SJCRH30 (cell line): ENCODE data around the gene GBF1. TPM values are rescaled to one million over a fixed set of nuclear protein-coding genes. Genes with fewer than 3 reads are reported as not detected.
"Not testable (repeated sequence)": the region's sequence is repeated elsewhere in the genome, so short reads cannot be mapped to it uniquely, and the experiment has no call there.

ENCODE experiments used
- DNase-seq, 2 experiments: peaks; one replicate each; pipeline ENCODE4 v3.0.0-alpha.2; 2015 to 2020
- H3K27ac ChIP-seq: fragments of 250-450 bp; sonication (Bioruptor Pico); 2 replicates; pipeline ENCODE4 v1.5.1; 2020; ENCODE audit warnings: mild to moderate bottlenecking, moderate library complexity
- H3K27me3 ChIP-seq: fragments of 250-450 bp; sonication (Bioruptor Pico); 2 replicates; pipeline ENCODE4 v1.5.1; 2020; ENCODE audit warnings: mild to moderate bottlenecking, moderate library complexity
- H3K36me3 ChIP-seq: fragments of 250-450 bp; sonication (Bioruptor Pico); 2 replicates; pipeline ENCODE4 v1.5.1; 2020; ENCODE audit warnings: mild to moderate bottlenecking, moderate library complexity
- H3K4me1 ChIP-seq: fragments of 250-450 bp; sonication (Bioruptor Pico); 2 replicates; pipeline ENCODE4 v1.5.1; 2020; ENCODE audit warnings: mild to moderate bottlenecking, moderate library complexity
- H3K4me3 ChIP-seq: fragments of 250-450 bp; sonication (Bioruptor Pico); 2 replicates; pipeline ENCODE4 v1.5.1; 2020; ENCODE audit warnings: mild to moderate bottlenecking, moderate library complexity
- H3K9me3 ChIP-seq: fragments of 250-450 bp; sonication (Bioruptor Pico); replicated peaks from 2 replicates; pipeline ENCODE4 v1.5.1; 2020; ENCODE audit warnings: mild to moderate bottlenecking, moderate library complexity
- total RNA-seq: library from RNA; depleted of rRNA; stranded (reverse); fragments of >200 nt; shearing (Covaris generic); gene quantifications from 2 replicates; pipeline ENCODE4 v1.2.3, GENCODE V29; 2014

The GBF1 gene
- total RNA-seq, 1 experiment from 2014 or later: 131 TPM

DNA sequence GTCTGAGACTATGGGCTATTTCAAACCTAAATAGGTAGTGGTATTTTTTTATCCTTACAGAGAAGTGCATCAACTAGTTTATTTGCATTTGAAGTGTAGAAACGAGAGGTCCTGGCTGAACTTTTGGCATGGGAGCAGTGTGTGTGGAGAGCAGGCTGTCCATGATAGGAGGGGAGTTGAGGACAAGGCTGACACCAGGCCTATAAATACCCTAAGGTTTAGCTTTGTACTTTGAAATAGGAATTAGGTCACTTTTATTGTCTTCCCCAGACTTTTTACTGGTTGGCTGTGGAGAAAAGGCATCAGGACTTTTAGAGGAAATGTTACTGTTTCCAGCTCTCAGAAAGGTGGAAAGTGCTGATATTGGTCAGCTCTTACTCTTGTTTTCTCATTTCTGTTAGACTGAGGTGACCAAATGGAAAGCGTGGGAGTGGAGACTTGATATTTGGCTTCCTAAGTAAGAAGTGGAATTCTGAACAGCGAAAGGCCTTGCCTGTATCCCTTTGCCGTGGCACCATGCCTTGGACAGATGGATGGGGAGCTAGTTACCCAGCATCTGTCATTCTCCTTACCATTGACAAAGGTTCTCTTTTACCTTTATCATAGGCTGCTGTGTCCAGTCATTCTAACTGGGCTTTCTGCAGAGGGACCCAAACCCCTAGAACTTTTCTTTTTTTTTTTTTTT lies 46.0 kb downstream of the GBF1 start:
- no peak for DNase-seq
- peaks cover 24% of the 10 kb centered on the region for H3K36me3 ChIP-seq
- no peaks in the 10 kb centered on the region for H3K9me3 ChIP-seq
- peaks cover 23% of the 10 kb centered on the region for H3K4me1 ChIP-seq
- no peak overlapping the region for H3K27ac ChIP-seq
- no peaks in the 10 kb centered on the region for H3K27me3 ChIP-seq
- H3K4me3 ChIP-seq: no peak overlapping the region

DNA sequence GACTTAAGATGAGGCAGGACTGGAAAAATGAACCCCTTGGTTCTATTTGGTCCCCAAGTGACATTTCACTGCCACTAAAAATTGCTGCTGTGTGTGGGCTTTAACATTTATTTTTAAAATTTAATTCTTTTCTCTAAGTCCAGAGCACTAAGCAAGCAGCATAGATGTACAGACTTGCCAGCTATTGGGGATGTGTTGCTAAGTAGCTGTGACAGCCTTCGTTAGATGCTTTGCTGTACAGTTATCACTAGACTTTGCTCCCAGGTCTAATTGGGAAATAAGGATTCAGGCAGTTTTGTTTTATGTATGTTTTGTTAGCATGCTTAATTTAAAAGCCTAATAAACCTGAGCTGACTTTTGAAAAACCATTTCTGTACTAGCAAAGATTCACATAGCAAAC lies 51.8 kb downstream of the GBF1 start:
- Histone ChIP-seq H3K4me1 (peaks cover 13% of the 10 kb centered on the region), H3K36me3 (peaks cover 21% of the 10 kb centered on the region), H3K9me3 (peaks cover 7% of the 10 kb centered on the region; the same call in 1 of the 2 replicates), H3K27me3 (no peaks in the 10 kb centered on the region), H3K27ac (no peak overlapping the region), H3K4me3 (no peak overlapping the region)
- DNase-seq: no peak

DNA sequence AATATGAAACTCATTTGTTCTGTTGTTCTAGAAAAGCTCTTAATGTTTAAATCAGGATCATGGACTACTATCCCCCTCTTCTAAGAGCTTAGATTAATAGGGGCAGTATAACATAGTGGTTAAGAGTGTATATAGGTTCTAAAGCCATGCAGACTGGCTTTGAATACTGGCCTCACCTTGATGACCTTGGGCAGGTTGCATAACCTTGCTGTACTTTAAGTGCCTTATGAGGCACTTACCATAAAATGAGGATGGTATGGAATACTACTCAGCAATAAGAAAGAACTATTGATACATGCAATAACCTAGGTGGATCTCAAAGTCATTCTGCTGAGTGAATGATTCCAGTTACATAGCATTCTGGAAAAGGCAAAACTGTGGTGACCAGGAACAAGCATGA lies 53.6 kb downstream of the GBF1 start:
- Histone ChIP-seq H3K9me3 (peaks cover 13% of the 10 kb centered on the region; the same call in 1 of the 2 replicates), H3K4me3 (no peak overlapping the region), H3K4me1 (peaks cover 13% of the 10 kb centered on the region), H3K36me3 (peaks cover 33% of the 10 kb centered on the region), H3K27me3 (no peaks in the 10 kb centered on the region), H3K27ac (no peak overlapping the region)
- DNase-seq: no peak

DNA sequence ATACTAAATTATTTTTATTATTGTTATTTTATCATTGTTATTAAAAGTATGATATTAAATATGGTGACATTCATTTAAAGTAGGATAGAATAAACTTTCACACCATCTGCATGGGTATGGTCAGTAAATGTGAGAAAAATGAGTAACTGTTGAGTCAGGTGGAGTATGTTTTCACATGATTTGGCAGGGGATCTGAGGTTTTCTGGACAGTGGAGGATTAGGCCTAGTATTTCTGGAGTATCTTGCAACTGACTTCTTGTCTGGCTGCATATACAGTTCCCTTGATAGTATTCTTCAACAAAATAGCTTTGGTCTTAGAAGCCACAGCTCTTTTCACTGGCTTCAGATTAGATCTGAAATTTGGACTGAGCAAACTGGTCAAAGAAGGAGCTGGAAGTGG lies 54.5 kb downstream of the GBF1 start:
- Histone ChIP-seq H3K27ac (peak overlapping the region; percentile 8; the same call in 1 of the 2 replicates), H3K36me3 (peaks cover 33% of the 10 kb centered on the region), H3K4me1 (peaks cover 10% of the 10 kb centered on the region; the same call in 1 of the 2 replicates), H3K9me3 (peaks cover 13% of the 10 kb centered on the region; the same call in 1 of the 2 replicates), H3K27me3 (no peaks in the 10 kb centered on the region), H3K4me3 (no peak overlapping the region)
- no peak for DNase-seq

DNA sequence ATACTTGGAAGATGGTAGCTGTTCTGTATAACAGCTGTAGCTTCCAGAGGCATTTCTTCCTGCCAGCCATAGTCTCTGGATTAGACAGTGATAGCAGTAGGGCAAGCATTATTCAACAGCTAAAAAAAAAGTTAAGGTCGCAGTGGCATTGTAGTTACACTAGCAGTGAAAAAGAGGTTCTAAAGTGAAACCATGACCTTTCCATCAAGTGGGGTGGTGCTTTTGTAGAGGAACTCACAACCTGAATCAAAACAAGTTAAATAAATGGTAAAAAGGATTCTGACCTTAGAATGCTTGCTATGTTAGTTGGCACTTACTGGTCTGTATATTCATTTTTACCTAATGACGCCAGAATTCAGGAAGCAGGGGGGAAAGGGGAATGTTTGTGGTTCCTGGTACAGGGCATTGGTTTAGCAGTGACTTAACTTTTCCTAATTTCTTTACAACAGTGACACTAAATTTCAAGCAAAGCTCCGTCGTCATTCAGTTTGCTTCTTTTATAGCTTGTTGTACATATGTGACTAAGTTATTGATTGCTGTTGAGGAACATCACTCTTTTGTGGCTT lies 55.0 kb downstream of the GBF1 start:
- no peak for DNase-seq
- no peak overlapping the region for H3K4me3 ChIP-seq

DNA sequence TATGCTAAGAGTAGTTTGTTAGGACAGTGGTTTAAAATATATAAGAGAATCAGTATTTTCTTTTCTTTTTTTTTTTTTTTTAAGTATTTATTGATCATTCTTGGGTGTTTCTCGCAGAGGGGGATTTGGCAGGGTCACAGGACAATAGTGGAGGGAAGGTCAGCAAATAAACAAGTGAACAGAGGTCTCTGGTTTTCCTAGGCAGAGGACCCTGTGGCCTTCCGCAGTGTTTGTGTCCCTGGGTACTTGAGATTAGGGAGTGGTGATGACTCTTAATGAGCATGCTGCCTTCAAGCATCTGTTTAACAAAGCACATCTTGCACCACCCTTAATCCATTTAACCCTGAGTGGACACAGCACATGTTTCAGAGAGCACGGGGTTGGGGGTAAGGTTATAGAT lies 55.6 kb downstream of the GBF1 start:
- peaks cover 13% of the 10 kb centered on the region; the same call in 1 of the 2 replicates for H3K9me3 ChIP-seq
- not testable (repeated sequence) for H3K4me3 ChIP-seq, H3K27ac ChIP-seq, H3K27me3 ChIP-seq, H3K4me1 ChIP-seq, DNase-seq
- peaks cover 33% of the 10 kb centered on the region for H3K36me3 ChIP-seq

More for the DNA sequence above, 55.0 kb downstream of the GBF1 start:
- H3K36me3 ChIP-seq: peaks cover 30% of the 10 kb centered on the region
- peaks cover 13% of the 10 kb centered on the region; the same call in 1 of the 2 replicates for H3K9me3 ChIP-seq
- peaks cover 10% of the 10 kb centered on the region; the same call in 1 of the 2 replicates for H3K4me1 ChIP-seq
- peak overlapping the region; percentile 8; the same call in 1 of the 2 replicates for H3K27ac ChIP-seq
- no peaks in the 10 kb centered on the region for H3K27me3 ChIP-seq

DNA sequence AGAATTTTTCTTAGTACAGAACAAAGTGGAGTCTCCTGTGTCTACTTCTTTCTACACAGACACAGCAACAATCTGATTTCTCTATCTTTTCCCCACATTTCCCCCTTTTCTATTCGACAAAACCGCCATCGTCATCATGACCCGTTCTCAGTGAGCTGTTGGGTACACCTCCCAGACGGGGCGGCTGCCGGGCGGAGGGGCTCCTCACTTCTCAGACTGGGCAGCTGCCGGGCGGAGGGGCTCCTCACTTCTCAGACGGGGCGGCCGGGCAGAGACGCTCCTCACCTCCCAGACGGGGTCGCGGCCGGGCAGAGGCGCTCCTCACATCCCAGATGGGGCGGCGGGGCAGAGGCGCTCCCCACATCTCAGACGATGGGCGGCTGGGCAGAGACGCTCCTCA lies 56.0 kb downstream of the GBF1 start:
- Histone ChIP-seq H3K9me3 (peaks cover 13% of the 10 kb centered on the region; the same call in 1 of the 2 replicates), H3K36me3 (peaks cover 36% of the 10 kb centered on the region)
- not testable (repeated sequence) for H3K4me1 ChIP-seq, H3K27ac ChIP-seq, H3K4me3 ChIP-seq, H3K27me3 ChIP-seq, DNase-seq

DNA sequence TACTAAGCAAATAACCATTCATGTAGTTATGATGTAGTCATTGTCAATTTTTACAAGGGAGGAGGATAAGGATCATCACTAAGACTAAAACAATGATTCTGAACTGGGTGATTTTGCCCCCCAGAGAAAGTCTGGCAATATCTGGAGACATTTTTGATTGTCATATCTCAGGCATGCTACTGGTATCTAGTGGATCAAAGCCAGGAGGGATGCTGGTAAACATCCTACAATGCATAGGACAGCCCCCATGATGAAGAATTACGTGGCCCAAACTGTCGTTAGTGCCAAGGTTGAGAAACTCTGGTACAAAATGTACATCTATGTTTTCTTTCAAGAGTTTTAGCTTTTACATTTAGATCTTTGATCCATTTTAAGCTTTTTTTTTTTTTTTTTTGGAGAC lies 57.3 kb downstream of the GBF1 start:
- Histone ChIP-seq H3K27me3 (no peaks in the 10 kb centered on the region), H3K36me3 (peaks cover 39% of the 10 kb centered on the region), H3K4me3 (no peak overlapping the region), H3K27ac (no peak overlapping the region), H3K9me3 (peaks cover 13% of the 10 kb centered on the region; the same call in 1 of the 2 replicates), H3K4me1 (peaks cover 10% of the 10 kb centered on the region; the same call in 1 of the 2 replicates)
- no peak for DNase-seq

DNA sequence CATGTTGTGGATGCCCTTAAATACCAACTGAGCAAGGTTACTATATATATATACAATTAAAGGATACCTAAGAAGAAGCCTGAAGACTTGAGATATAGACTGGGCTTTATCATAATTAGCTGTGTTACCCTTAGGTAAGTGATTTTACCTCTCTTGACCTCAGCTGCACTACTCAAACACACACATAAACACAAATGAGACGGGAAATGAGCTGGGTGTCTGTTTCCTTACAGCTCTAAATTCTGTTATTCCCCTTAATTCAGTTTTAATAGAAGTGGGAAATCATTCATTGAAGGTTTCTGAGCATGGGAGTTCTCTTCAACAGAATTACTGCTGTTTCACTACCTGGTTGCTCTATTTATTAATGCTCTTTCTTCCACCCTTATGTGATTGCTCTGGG lies 60.7 kb downstream of the GBF1 start:
- Histone ChIP-seq H3K4me1 (peaks cover 22% of the 10 kb centered on the region), H3K4me3 (no peak overlapping the region), H3K27ac (no peak overlapping the region), H3K9me3 (peaks cover 9% of the 10 kb centered on the region; the same call in 1 of the 2 replicates), H3K36me3 (peaks cover 34% of the 10 kb centered on the region), H3K27me3 (no peaks in the 10 kb centered on the region)
- no peak for DNase-seq

DNA sequence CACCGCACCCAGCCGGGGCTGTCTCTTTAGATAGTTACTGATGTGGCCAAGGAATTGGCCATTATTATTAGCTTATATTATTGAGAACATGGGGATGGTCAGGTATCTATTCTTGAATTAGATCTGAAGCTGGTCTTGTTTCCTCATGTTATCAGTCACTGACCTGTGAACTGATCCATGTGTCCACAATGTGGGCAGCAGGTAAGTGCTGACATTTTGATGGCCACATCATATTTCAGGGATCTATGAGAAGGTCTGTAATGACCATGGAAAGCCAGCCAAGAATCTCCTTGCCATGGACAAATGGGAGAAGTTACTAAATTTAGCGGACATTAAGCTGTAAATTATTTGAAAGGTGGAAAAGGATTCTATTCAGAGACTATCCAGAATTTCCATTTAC lies 61.4 kb downstream of the GBF1 start:
- Histone ChIP-seq H3K4me1 (peaks cover 29% of the 10 kb centered on the region), H3K36me3 (peaks cover 34% of the 10 kb centered on the region), H3K4me3 (no peak overlapping the region), H3K9me3 (peaks cover 9% of the 10 kb centered on the region; the same call in 1 of the 2 replicates), H3K27me3 (no peaks in the 10 kb centered on the region), H3K27ac (no peak overlapping the region)
- DNase-seq: no peak

DNA sequence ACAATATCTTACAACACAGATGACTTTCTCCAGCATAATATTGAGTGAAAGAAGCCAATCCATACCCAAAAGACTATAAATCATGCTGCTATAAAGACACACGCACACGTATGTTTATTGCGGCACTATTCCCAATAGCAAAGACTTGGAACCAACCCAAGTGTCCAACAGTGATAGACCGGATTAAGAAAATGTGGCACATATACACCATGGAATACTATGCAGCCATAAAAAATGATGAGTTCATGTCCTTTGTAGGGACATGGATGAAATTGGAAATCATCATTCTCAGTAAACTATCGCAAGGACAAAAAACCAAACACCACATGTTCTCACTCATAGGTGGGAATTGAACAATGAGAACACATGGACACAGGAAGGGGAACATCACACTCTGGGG lies 63.0 kb downstream of the GBF1 start:
- peaks cover 43% of the 10 kb centered on the region for H3K4me1 ChIP-seq
- H3K27ac ChIP-seq, H3K9me3 ChIP-seq, DNase-seq, H3K4me3 ChIP-seq, H3K27me3 ChIP-seq: not testable (repeated sequence)
- H3K36me3 ChIP-seq: peaks cover 24% of the 10 kb centered on the region

DNA sequence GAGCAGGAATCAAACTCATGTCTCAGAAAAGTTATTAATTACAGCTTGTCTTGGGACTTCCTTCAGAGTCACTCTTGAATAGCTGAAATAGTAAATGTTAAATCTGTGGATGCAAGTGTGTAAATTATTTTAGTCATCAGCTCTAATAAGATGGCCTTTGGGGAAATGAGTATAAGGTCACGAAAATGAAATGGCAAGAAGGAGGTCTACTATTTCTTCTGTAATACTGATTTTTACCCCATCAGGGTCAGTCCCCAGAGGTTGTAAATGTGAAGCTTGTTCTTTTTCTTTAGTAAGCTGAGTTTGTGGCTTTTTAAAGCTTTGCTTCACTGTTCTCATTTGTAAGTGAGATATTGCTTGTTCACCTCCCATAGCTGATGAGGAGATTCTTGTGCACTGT lies 63.9 kb downstream of the GBF1 start:
- Histone ChIP-seq H3K4me3 (no peak overlapping the region), H3K4me1 (peaks cover 48% of the 10 kb centered on the region), H3K9me3 (no peaks in the 10 kb centered on the region), H3K36me3 (peaks cover 19% of the 10 kb centered on the region), H3K27me3 (no peaks in the 10 kb centered on the region), H3K27ac (peak overlapping the region; percentile 54)
- no peak for DNase-seq

DNA sequence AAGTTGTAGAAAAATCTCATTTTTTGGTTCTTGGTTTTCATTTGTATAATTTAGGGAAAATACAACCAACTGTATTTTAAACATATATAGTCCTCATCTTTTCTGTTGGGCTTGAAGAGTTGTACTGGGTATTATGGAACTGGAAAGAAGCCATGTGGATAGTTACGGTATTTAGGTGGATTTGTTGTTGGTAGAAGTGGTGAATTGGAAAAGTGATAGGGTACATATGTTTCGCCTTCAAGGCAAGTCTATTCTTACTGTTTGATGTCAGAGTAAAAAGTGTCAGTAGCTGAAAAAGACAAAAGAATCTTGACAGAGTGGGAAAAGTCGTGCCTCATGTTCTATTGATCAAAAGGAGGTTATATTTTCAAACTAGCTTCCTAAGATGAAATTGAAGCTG lies 64.6 kb downstream of the GBF1 start:
- H3K27ac ChIP-seq: peak overlapping the region; percentile 54

DNA sequence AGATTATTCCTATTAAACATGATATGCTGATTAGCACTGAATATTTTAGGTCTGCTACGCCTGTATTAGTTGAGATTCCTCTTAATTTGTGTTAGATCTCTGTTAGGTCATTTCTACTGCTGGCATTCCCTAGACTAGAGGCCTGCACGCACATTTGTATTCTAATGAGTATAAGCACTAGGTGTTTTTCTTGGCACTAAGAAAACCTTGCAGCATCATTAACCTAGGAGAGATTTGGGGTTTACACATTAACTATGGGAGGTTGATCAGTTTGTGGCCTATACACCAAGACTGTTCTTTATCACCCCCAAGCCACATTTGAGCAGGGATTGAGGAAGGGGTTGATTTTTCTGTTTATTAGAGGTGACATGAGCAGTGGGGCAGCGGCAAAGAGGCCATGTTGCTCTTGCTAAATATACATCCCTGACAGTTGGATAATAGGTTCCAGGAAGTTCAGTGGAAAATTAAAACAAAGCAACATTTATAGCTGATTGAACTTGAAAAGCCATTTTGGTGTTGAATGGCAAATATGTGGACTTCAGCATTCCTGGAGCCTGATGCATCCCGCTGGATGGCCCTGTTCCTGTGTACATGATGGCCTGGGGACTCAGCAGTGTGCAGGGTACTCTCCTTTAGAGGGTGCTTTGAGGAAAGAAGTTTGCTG lies 65.2 kb downstream of the GBF1 start:
- DNase-seq: peak; percentile 68 to 75

More for the DNA sequence above, 64.6 kb downstream of the GBF1 start:
- no peaks in the 10 kb centered on the region for H3K27me3 ChIP-seq
- peak in 1 of 2 experiments; percentile 67 for DNase-seq
- H3K4me1 ChIP-seq: peaks cover 48% of the 10 kb centered on the region
- H3K4me3 ChIP-seq: no peak overlapping the region
- H3K36me3 ChIP-seq: peaks cover 25% of the 10 kb centered on the region
- H3K9me3 ChIP-seq: no peaks in the 10 kb centered on the region

DNA sequence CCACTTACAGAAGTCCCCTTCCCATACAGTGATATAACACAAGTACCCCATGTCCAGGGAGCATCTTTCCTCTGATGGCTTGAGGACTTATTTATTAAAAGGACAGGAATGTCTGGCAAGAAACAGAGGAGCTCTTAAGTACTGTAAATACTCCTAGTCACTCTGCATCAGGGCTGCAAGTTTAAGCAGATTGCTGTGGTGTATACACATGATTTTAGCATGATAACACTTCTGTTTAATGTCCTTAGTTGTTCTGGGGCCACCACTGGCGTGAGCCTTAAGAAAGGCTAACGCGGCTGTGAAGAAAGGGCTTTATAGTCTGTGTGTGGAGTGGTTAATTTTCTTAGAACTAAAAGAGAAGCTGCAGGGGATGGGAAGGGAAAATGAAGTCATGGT lies 65.7 kb downstream of the GBF1 start:
- H3K4me1 ChIP-seq: peaks cover 48% of the 10 kb centered on the region
- no peaks in the 10 kb centered on the region for H3K27me3 ChIP-seq
- no peaks in the 10 kb centered on the region for H3K9me3 ChIP-seq
- peaks cover 29% of the 10 kb centered on the region for H3K36me3 ChIP-seq
- no peak for DNase-seq
- H3K27ac ChIP-seq: peak overlapping the region; percentile 54
- H3K4me3 ChIP-seq: no peak overlapping the region

More for the DNA sequence above, 65.2 kb downstream of the GBF1 start:
- Histone ChIP-seq H3K36me3 (peaks cover 30% of the 10 kb centered on the region), H3K4me1 (peaks cover 48% of the 10 kb centered on the region), H3K4me3 (no peak overlapping the region), H3K9me3 (no peaks in the 10 kb centered on the region), H3K27ac (peak overlapping the region; percentile 54), H3K27me3 (no peaks in the 10 kb centered on the region)
